ENCODE data around the gene KAZN.

Gene KAZN

GRCh38 chr1:14648391-14648790 lies 49.9 kb downstream of the KAZN start:
- TF ChIP-seq CTCF (conservative IDR thresholded peaks at IDR 0.05; ENCODE audit: low read length) (no peak), EZH2phosphoT487 (IDR thresholded peaks at IDR 0.05; ENCODE audit: borderline replicate concordance) (no peak)
- H3K9ac ChIP-seq (ENCODE audit: low read depth, low read length, poor library complexity, severe bottlenecking), result no peak overlapping the region
- no peaks in the 10 kb centered on the region for H3K4me1 ChIP-seq (ENCODE audit: insufficient read depth, low read length, poor library complexity, severe bottlenecking)
- no peak overlapping the region for H3K4me2 ChIP-seq (ENCODE audit: low read depth, low read length, poor library complexity, severe bottlenecking)
- H3K27me3 ChIP-seq (ENCODE audit: insufficient read depth, low read length, poor library complexity, severe bottlenecking), result no peaks in the 10 kb centered on the region
- H2AFZ ChIP-seq (ENCODE audit: low read length), result no peak overlapping the region
- no peaks in the 10 kb centered on the region for H3K79me2 ChIP-seq (ENCODE audit: insufficient read depth, low read length)
- H3K36me3 ChIP-seq (ENCODE audit: insufficient read depth, low read length), result no peaks in the 10 kb centered on the region
- H3K9me3 ChIP-seq (ENCODE audit: insufficient read depth, low read depth, low read length), result peaks cover 2% of the 10 kb centered on the region; the same call in 1 of the 2 replicates
- H3K4me3 ChIP-seq (ENCODE audit: low read length, poor library complexity, severe bottlenecking), result no peak overlapping the region
- H3F3A ChIP-seq (ENCODE audit: low read depth), result no peaks in the 10 kb centered on the region
- no peaks in the 10 kb centered on the region for H3K9me2 ChIP-seq (replicated peaks; ENCODE audit: low read depth, low read length)
- no peaks in the 10 kb centered on the region for H4K20me1 ChIP-seq (ENCODE audit: insufficient read depth, low read length, poor library complexity, severe bottlenecking)

GRCh38 chr1:14648896-14649855 lies 50.7 kb downstream of the KAZN start:
- peaks cover 2% of the 10 kb centered on the region; the same call in 1 of the 2 replicates for H3K9me3 ChIP-seq (ENCODE audit: insufficient read depth, low read depth, low read length)
- no peak overlapping the region for H3K4me3 ChIP-seq (ENCODE audit: low read length, poor library complexity, severe bottlenecking)
- no peaks in the 10 kb centered on the region for H3K79me2 ChIP-seq (ENCODE audit: insufficient read depth, low read length)
- H2AFZ ChIP-seq (ENCODE audit: low read length), result no peak overlapping the region
- H3K9ac ChIP-seq (ENCODE audit: low read depth, low read length, poor library complexity, severe bottlenecking), result no peak overlapping the region
- H3K9me2 ChIP-seq (replicated peaks; ENCODE audit: low read depth, low read length), result no peaks in the 10 kb centered on the region
- TF ChIP-seq EZH2phosphoT487 (IDR thresholded peaks at IDR 0.05; ENCODE audit: borderline replicate concordance) (no peak), CTCF (conservative IDR thresholded peaks at IDR 0.05; ENCODE audit: low read length) (no peak)
- no peak overlapping the region for H3K4me2 ChIP-seq (ENCODE audit: low read depth, low read length, poor library complexity, severe bottlenecking)
- H3K4me1 ChIP-seq (ENCODE audit: insufficient read depth, low read length, poor library complexity, severe bottlenecking), result no peaks in the 10 kb centered on the region
- H3K36me3 ChIP-seq (ENCODE audit: insufficient read depth, low read length), result no peaks in the 10 kb centered on the region
- H4K20me1 ChIP-seq (ENCODE audit: insufficient read depth, low read length, poor library complexity, severe bottlenecking), result no peaks in the 10 kb centered on the region
- no peaks in the 10 kb centered on the region for H3K27me3 ChIP-seq (ENCODE audit: insufficient read depth, low read length, poor library complexity, severe bottlenecking)
- no peaks in the 10 kb centered on the region for H3F3A ChIP-seq (ENCODE audit: low read depth)

DNA sequence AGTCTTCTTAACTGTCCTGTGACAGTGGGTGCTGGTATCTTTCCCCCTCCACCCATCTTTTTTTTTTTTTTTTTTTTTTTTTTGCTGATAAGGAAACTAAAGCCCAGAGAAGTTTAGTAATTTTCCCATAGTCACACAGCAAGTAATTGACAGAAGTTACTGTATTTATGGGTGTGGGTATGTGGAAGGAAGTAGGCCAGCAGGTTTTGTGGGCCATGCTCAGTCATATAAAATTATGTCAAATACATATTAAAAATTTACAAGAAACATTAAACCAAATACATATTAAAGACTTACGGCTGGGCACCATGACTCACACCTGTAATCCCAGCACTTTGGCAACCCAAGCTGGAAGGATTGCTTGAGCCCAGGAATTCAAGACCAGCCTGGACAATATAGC lies 51.5 kb downstream of the KAZN start:
- Histone ChIP-seq H3K4me3 (ENCODE audit: low read length, poor library complexity, severe bottlenecking) (no peak overlapping the region), H4K20me1 (ENCODE audit: insufficient read depth, low read length, poor library complexity, severe bottlenecking) (no peaks in the 10 kb centered on the region), H3K9me3 (ENCODE audit: insufficient read depth, low read depth, low read length) (peaks cover 2% of the 10 kb centered on the region; the same call in 1 of the 2 replicates), H3K79me2 (ENCODE audit: insufficient read depth, low read length) (no peaks in the 10 kb centered on the region), H3K4me1 (ENCODE audit: insufficient read depth, low read length, poor library complexity, severe bottlenecking) (no peaks in the 10 kb centered on the region), H2AFZ (ENCODE audit: low read length) (no peak overlapping the region), H3F3A (ENCODE audit: low read depth) (no peaks in the 10 kb centered on the region), H3K9ac (ENCODE audit: low read depth, low read length, poor library complexity, severe bottlenecking) (no peak overlapping the region), H3K27me3 (ENCODE audit: insufficient read depth, low read length, poor library complexity, severe bottlenecking) (no peaks in the 10 kb centered on the region), H3K4me2 (ENCODE audit: low read depth, low read length, poor library complexity, severe bottlenecking) (no peak overlapping the region), H3K36me3 (ENCODE audit: insufficient read depth, low read length) (no peaks in the 10 kb centered on the region), H3K9me2 (replicated peaks; ENCODE audit: low read depth, low read length) (no peaks in the 10 kb centered on the region)
- no peak for TF ChIP-seq EZH2phosphoT487 (IDR thresholded peaks at IDR 0.05; ENCODE audit: borderline replicate concordance)
- TF ChIP-seq CTCF (conservative IDR thresholded peaks at IDR 0.05; ENCODE audit: low read length), result no peak
